K562 (cell line): ENCODE data around the gene IQSEC3. TPM values are rescaled to one million over a fixed set of nuclear protein-coding genes. Genes with fewer than 3 reads are reported as not detected.
"Not testable (repeated sequence)": the region's sequence is repeated elsewhere in the genome, so short reads cannot be mapped to it uniquely, and the experiment has no call there.

Source experiments
- ATAC-seq: fragments of 200-7000 bp; cut with Tn5 transposase; 3 replicates; pipeline ENCODE4 v1.9.1; 2020; ENCODE audit warnings: moderate library complexity
- BruUV-seq: library from RNA; stranded (reverse); fragments of 400-500 nt; replicated peaks from 2 replicates; lab custom pipeline; 2021; lab: Mats Ljungman, UMichigan
- CTCF ChIA-PET: fragments of 300-600 bp; formaldehyde crosslinking; extraction: SDS; loops from one replicate; lab custom pipeline; 2021; ENCODE audit warnings: low intra/inter-chr PET ratio; lab: Yijun Ruan, JAX
- POLR2A ChIA-PET: fragments of 300-600, 350-650 bp; sonication (Branson Sonifier 250); formaldehyde crosslinking; extraction: SDS; loops from one replicate; lab custom pipeline; 2021; ENCODE audit warnings: antibody characterized with exemption, inconsistent platforms; lab: Yijun Ruan, JAX
- DNase-seq, 4 experiments: peaks; one replicate each; pipeline versions ENCODE4 v3.0.0 to v3.0.0-alpha.2; 2011 to 2018; ENCODE audit warnings: low spot score in 3 of 4, mixed read lengths in 3 of 4; ENCODE audit errors: extremely low read depth in 1 of 4
- FAIRE-seq: peaks from 2 replicates; lab custom pipeline; 2011; peaks lifted over from hg19 to GRCh38; lab: Jason Lieb, UNC
- H2AFZ ChIP-seq: 2 replicates; pipeline ENCODE4 v1.6.0; 2011; ENCODE audit warnings: low read depth, low read length, control low read depth, inconsistent platforms
- H3K27ac ChIP-seq: fragments of 200-600 bp; 3 replicates; pipeline ENCODE4 v1.8.0; 2011; ENCODE audit warnings: low read depth, mild to moderate bottlenecking, control low read depth, inconsistent platforms, low read length, moderate library complexity, mixed read lengths; ENCODE audit errors: extremely low read depth
- H3K27me3 ChIP-seq, 2 experiments: fragments of 300-600 bp in 1 of 2; 2 replicates in 1 of 2; 3 replicates in 1 of 2; pipeline versions ENCODE4 v1.6.0 to v1.8.0; 2011; ENCODE audit warnings: inconsistent platforms in 2 of 2, low read length in 2 of 2, mild to moderate bottlenecking in 1 of 2, mixed read lengths in 1 of 2, moderate library complexity in 1 of 2; ENCODE audit not compliant: control insufficient read depth in 2 of 2, insufficient read depth in 2 of 2
- H3K36me3 ChIP-seq: fragments of 300-600 bp; 3 replicates; pipeline ENCODE4 v1.8.0; 2011; ENCODE audit warnings: mild to moderate bottlenecking, low read length, inconsistent platforms; ENCODE audit not compliant: control insufficient read depth, insufficient read depth
- H3K4me1 ChIP-seq, 2 experiments: fragments of 200-600 bp in 1 of 2; replicated peaks in 1 of 2; 2 replicates in 1 of 2; 3 replicates in 1 of 2; pipeline versions ENCODE4 v1.5.1 to v1.8.0; 2011; ENCODE audit warnings: inconsistent platforms in 2 of 2, low read length in 2 of 2, mild to moderate bottlenecking in 1 of 2, mixed read lengths in 1 of 2, moderate library complexity in 1 of 2; ENCODE audit not compliant: control insufficient read depth in 2 of 2, insufficient read depth in 2 of 2
- H3K4me2 ChIP-seq: 2 replicates; pipeline ENCODE4 v1.6.1; 2011; ENCODE audit warnings: low read length, control low read depth, inconsistent platforms, mixed read lengths; ENCODE audit not compliant: insufficient read depth
- H3K4me3 ChIP-seq: fragments of 200-600 bp; sonication (generic), shearing (Covaris generic); 2 replicates; pipeline ENCODE4 v1.5.1; 2016; ENCODE audit warnings: control low read depth, inconsistent platforms
- H3K79me2 ChIP-seq: fragments of 200-600 bp; 3 replicates; pipeline ENCODE4 v1.8.0; 2011; ENCODE audit warnings: low read length, inconsistent platforms; ENCODE audit not compliant: control insufficient read depth, insufficient read depth
- H3K9ac ChIP-seq, 2 experiments: 2 replicates each; pipeline versions ENCODE4 v1.6.0 to v1.6.1; 2011; ENCODE audit warnings: low read depth in 2 of 2, low read length in 2 of 2, control low read depth in 1 of 2, inconsistent platforms in 1 of 2, mild to moderate bottlenecking in 1 of 2, mixed read lengths in 1 of 2; ENCODE audit not compliant: insufficient read depth in 1 of 2
- H3K9me1 ChIP-seq: one replicate; pipeline ENCODE4 v1.6.0; 2011; ENCODE audit warnings: inconsistent platforms, mild to moderate bottlenecking, low read length, moderate library complexity; ENCODE audit not compliant: control insufficient read depth, insufficient read depth
- H3K9me3 ChIP-seq: replicated peaks from 2 replicates; pipeline ENCODE4 v1.5.1; 2011; ENCODE audit warnings: low read depth, low read length, inconsistent platforms; ENCODE audit not compliant: control insufficient read depth, insufficient read depth
- H4K20me1 ChIP-seq: replicated peaks from 2 replicates; pipeline ENCODE4 v1.6.1; 2011; ENCODE audit warnings: low read length, inconsistent platforms, mixed read lengths; ENCODE audit not compliant: control insufficient read depth, insufficient read depth
- ARID1B ChIP-seq: fragments of 450-650 bp; IDR thresholded peaks from 2 replicates; pipeline ENCODE4 v1.6.1; 2016; ENCODE audit warnings: antibody characterized with exemption, mild to moderate bottlenecking, inconsistent platforms
- C11orf30 ChIP-seq: fragments of 450-650 bp; IDR thresholded peaks from 2 replicates; pipeline ENCODE4 v1.6.1; 2016; ENCODE audit warnings: low read depth, mild to moderate bottlenecking
- CBFA2T2 ChIP-seq: fragments of 450-650 bp; conservative IDR thresholded peaks from 2 replicates; pipeline ENCODE4 v1.6.1; 2017; ENCODE audit warnings: mild to moderate bottlenecking
- CBFA2T3 ChIP-seq: fragments of 450-650 bp; IDR thresholded peaks from 2 replicates; pipeline ENCODE4 v1.6.1; 2017
- DPF2 ChIP-seq: fragments of 450-650 bp; IDR thresholded peaks from 2 replicates; pipeline ENCODE4 v1.6.1; 2016
- FOXA3 ChIP-seq, 2 experiments: fragments of 450-650 bp in 1 of 2; sonication (generic) in 1 of 2; formaldehyde crosslinking; IDR thresholded peaks in 1 of 2; conservative IDR thresholded peaks in 1 of 2; 2 replicates each; pipeline versions ENCODE4 v1.4.0 to v1.8.0; 2020 to 2022; ENCODE audit warnings: mild to moderate bottlenecking in 2 of 2, missing genetic modification reagents in 1 of 2
- GATA2 ChIP-seq: sonication (generic); formaldehyde crosslinking; IDR thresholded peaks from 2 replicates; pipeline ENCODE4 v1.4.0; 2020; ENCODE audit warnings: mild to moderate bottlenecking, missing genetic modification reagents
- MTA2 ChIP-seq: fragments of 450-650 bp; IDR thresholded peaks from 2 replicates; pipeline ENCODE4 v1.6.1; 2016; ENCODE audit warnings: low read depth
- NCOR1 ChIP-seq: fragments of 450-650 bp; IDR thresholded peaks from 2 replicates; pipeline ENCODE4 v1.6.1; 2016; ENCODE audit warnings: mild to moderate bottlenecking, moderate library complexity
- TAL1 ChIP-seq: fragments of 450-650 bp; IDR thresholded peaks from 2 replicates; pipeline ENCODE4 v1.6.1; 2016; ENCODE audit warnings: mild to moderate bottlenecking
- TCF3 ChIP-seq: sonication (generic); formaldehyde crosslinking; IDR thresholded peaks from 2 replicates; pipeline ENCODE4 v1.4.0; 2020; ENCODE audit warnings: mild to moderate bottlenecking, missing genetic modification reagents
- ZNF316 ChIP-seq: fragments of 450-650 bp; IDR thresholded peaks from 2 replicates; pipeline ENCODE4 v1.6.1; 2016
- WGBS: fragments of 100-300 bp; shearing (Covaris generic); methylation state at CpG from one replicate; pipeline ENCODE4 v1.1.6; 2016; ENCODE audit warnings: low coverage, mixed read lengths; ENCODE audit not compliant: insufficient coverage; ENCODE audit errors: missing lambda C conversion rate; 5-methylcytosine and 5-hydroxymethylcytosine counted together
- in situ Hi-C: fragments of 300-500 bp; cut with MboI; formaldehyde crosslinking; loops from 4 replicates; pipeline ENCODE4 v1.15.0; 2018; ENCODE audit warnings: inconsistent platforms, mixed read lengths
- intact Hi-C: fragments of 100-400 bp; cut with micrococcal nuclease; formaldehyde crosslinking; loops from 2 replicates; pipeline ENCODE4 v1.14.2; 2022
- polyA plus RNA-seq, 8 experiments: library from polyadenylated mRNA; depleted of rRNA in 4 of 8; stranded (reverse) in 5 of 8; unstranded in 3 of 8; fragments of >200 nt; fragmentation: Nextera tagmentation in 2 of 8; fragmentation: Illumina TruSeq in 1 of 8; extraction: Ambion mirVana in 2 of 8; extraction: Trizol in 1 of 8; gene quantifications; 2 replicates each; pipeline versions ENCODE4 v1.2.1 to v1.2.3, GENCODE V29; 2011 to 2014; ENCODE audit warnings: inconsistent platforms in 1 of 8, missing spikeins in 1 of 8
- total RNA-seq, 7 experiments: library from RNA; depleted of rRNA in 6 of 7; stranded (reverse); fragments of >200 nt in 6 of 7; fragmentation: Illumina TruSeq in 2 of 7; extraction: Trizol in 2 of 7; gene quantifications; 2 replicates each; pipeline versions ENCODE4 v1.2.1 to v1.2.3, GENCODE V29; 2011 to 2021; ENCODE audit warnings: low replicate concordance in 1 of 7
- TF ChIP-seq, protein P1 (sequence below): sonication (generic); formaldehyde crosslinking; IDR thresholded peaks from 2 replicates; pipeline ENCODE4 v1.8.0; 2022; ENCODE audit warnings: missing genetic modification reagents, mild to moderate bottlenecking, moderate library complexity, borderline replicate concordance
- TF ChIP-seq, protein P2 (sequence below): sonication (generic); formaldehyde crosslinking; IDR thresholded peaks from 2 replicates; pipeline ENCODE4 v1.9.0; 2022; ENCODE audit warnings: mild to moderate bottlenecking, missing genetic modification reagents

The IQSEC3 gene
- total and polyA plus RNA-seq, 9 of the 15 experiments (the other 6 are each of a cell fraction or from before 2014, with no cell fraction given), result under 0.01 to 0.25 (median 0.08) TPM; not detected in 3

DNA sequence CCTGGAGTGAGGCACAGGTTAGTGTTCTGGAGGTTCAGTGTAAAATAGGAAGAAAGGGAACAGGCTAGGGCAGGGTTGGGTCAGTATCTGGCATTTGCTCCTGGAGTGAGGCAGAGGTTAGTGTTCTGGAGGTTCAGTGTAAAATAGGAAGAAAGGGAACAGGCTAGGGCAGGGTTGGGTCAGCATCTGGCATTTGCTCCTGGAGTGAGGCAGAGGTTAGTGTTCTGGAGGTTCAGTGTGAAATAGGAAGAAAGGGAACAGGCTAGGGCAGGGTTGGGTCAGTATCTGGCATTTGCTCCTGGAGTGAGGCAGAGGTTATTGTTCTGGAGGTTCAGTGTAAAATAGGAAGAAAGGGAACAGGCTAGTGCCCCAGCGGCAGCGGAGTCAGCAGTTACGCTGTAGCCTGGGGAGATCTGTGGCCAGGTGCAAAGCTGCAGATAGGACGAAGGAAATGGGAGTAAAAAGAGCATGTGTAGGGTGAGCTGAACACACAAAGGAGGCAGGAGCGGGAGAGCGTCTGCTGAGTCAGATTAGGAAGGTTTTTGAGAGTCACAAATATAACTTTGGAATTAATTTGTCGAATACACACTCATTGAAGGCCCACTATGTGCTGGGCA lies 67.2 kb downstream of the IQSEC3 start:
- peak; percentile 63 for FAIRE-seq
- H3K9me3 ChIP-seq, H3K9me1 ChIP-seq: not testable (repeated sequence)
- TF ChIP-seq, protein P1, sequence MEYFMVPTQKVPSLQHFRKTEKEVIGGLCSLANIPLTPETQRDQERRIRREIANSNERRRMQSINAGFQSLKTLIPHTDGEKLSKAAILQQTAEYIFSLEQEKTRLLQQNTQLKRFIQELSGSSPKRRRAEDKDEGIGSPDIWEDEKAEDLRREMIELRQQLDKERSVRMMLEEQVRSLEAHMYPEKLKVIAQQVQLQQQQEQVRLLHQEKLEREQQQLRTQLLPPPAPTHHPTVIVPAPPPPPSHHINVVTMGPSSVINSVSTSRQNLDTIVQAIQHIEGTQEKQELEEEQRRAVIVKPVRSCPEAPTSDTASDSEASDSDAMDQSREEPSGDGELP (CRISPR knock-in tag), result 0 out of 2 replicates have a peak, but pooled peaks have one; percentile 17
- TF ChIP-seq C11orf30, result peak; percentile 10; the same call in 1 of the 2 replicates
- TF ChIP-seq FOXA3 (CRISPR knock-in tag; conservative IDR thresholded peaks at IDR 0.05 in 1 of 2, IDR thresholded peaks at IDR 0.05 in 1 of 2), result peak in 1 of 2 experiments; percentile 43; a peak in 1 of 4 replicates
- TF ChIP-seq TAL1, result peak; percentile 56
- TF ChIP-seq MTA2, result peak; percentile 38; the same call in 1 of the 2 replicates
- 0 out of 2 replicates have a peak, but pooled peaks have one; percentile 22 for TF ChIP-seq DPF2
- TF ChIP-seq GATA2 (CRISPR knock-in tag), result peak; percentile 60
- peak; percentile 68 for TF ChIP-seq ARID1B
- TF ChIP-seq, protein P2, sequence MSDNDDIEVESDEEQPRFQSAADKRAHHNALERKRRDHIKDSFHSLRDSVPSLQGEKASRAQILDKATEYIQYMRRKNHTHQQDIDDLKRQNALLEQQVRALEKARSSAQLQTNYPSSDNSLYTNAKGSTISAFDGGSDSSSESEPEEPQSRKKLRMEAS, result peak; percentile 72
- TF ChIP-seq TCF3 (CRISPR knock-in tag), result peak; percentile 86
- peak; percentile 80 for TF ChIP-seq CBFA2T3
- peak; percentile 48; the same call in 1 of the 2 replicates for TF ChIP-seq ZNF316
- 0 out of 2 replicates have a peak, but pooled peaks have one; percentile 24 for TF ChIP-seq NCOR1
- peak; percentile 64 for TF ChIP-seq CBFA2T2
- TF ChIP-seq, all 486 proteins: peak for 14; not testable (repeated sequence) for 472
- peaks cover 0 to 40% of the 10 kb centered on the region in 2 experiments; a peak in 3 of 5 replicates for H3K27me3 ChIP-seq
- H3K79me2 ChIP-seq, H4K20me1 ChIP-seq, H3K9ac ChIP-seq, H3K4me3 ChIP-seq, intact Hi-C loops, H3K4me1 ChIP-seq, H2AFZ ChIP-seq, BruUV-seq, CTCF ChIA-PET, H3K27ac ChIP-seq, H3K36me3 ChIP-seq, in situ Hi-C loops, H3K4me2 ChIP-seq: not testable (repeated sequence)
- POLR2A ChIA-PET, result interaction anchor here (0.6 kb wide), 1 partner anchor 181 kb away, joined by 4 read pairs; no protein-coding TSS in a partner anchor
- ATAC-seq (peak; percentile 71), DNase-seq (peak; percentile 39 to 58 (median 44))
- 0% methylated on average over 3 of the region's 7 CpGs for WGBS
